Transverse colon (tissue), 4 donors: ENCODE data around the gene DCAF10. TPM values are rescaled to one million over a fixed set of nuclear protein-coding genes. Genes with fewer than 3 reads are reported as not detected.
A peak's percentile ranks its signal among the peaks of the same experiment; 100 is the strongest.

Experiments used
- DNase-seq: peaks from one replicate; pipeline ENCODE4 v3.0.0-alpha.2; 2019
- H3K27ac ChIP-seq, 4 donors: fragments of 200-600 bp; sonication (generic); 2 replicates each; pipeline ENCODE4 v1.5.1; 2016 to 2018; ENCODE audit warnings: inconsistent platforms in 4 of 4
- H3K27me3 ChIP-seq: fragments of 200-600 bp; sonication (generic); 2 replicates; pipeline ENCODE4 v1.5.1; 2017; ENCODE audit warnings: inconsistent platforms
- H3K36me3 ChIP-seq, 4 donors: fragments of 200-600 bp; sonication (generic); 2 replicates each; pipeline ENCODE4 v1.5.1; 2017 to 2019; ENCODE audit warnings: inconsistent platforms in 4 of 4
- H3K4me1 ChIP-seq, 4 donors: fragments of 200-600 bp; sonication (generic); 2 replicates each; pipeline ENCODE4 v1.5.1; 2017 to 2020; ENCODE audit warnings: inconsistent platforms in 4 of 4
- H3K4me3 ChIP-seq, 4 donors: fragments of 200-600 bp; sonication (generic); 1 replicate in 1 of 4; 2 replicates in 3 of 4; pipeline versions ENCODE4 v1.5.1 to v1.6.1; 2017 to 2019; ENCODE audit warnings: inconsistent platforms in 4 of 4
- H3K9me3 ChIP-seq, 2 donors: fragments of 200-600 bp; sonication (generic); 2 replicates each; pipeline ENCODE4 v1.5.1; 2017 to 2019; ENCODE audit warnings: inconsistent platforms in 2 of 2
- EP300 ChIP-seq: sonication (generic); formaldehyde crosslinking; IDR thresholded peaks from one replicate; pipeline ENCODE4 v1.6.1; 2017; ENCODE audit warnings: antibody characterized with exemption, low read depth
- POLR2A ChIP-seq: fragments of 450-650 bp; IDR thresholded peaks from one replicate; pipeline ENCODE4 v1.6.1; 2016; ENCODE audit warnings: antibody characterized with exemption, mild to moderate bottlenecking, moderate library complexity
- POLR2AphosphoS5 ChIP-seq, 3 donors: sonication (generic); formaldehyde crosslinking; IDR thresholded peaks; one replicate each; pipeline ENCODE4 v1.6.1; 2016; ENCODE audit warnings: antibody characterized with exemption in 3 of 3
- WGBS, 2 donors: methylation state at CpG; one replicate each; pipeline ENCODE4 v1.1.5; 2018; ENCODE audit warnings: low coverage in 1 of 2; 5-methylcytosine and 5-hydroxymethylcytosine counted together
- in situ Hi-C, 4 donors: fragments of 200-750 bp; cut with MboI; loops; one replicate each; pipeline versions ENCODE4 v1.15.0 to v1.15.1; 2017; ENCODE audit warnings: low sequenced_read_pairs in 3 of 4, low pct_ligation_motif_present in 1 of 4, low pct_unique_long_range_greater_than_20kb in 1 of 4
- intact Hi-C: fragments of 100-400 bp; cut with DNase I; formaldehyde crosslinking; loops from one replicate; pipeline ENCODE4 v1.15.1; 2023; ENCODE audit warnings: low total_unique reads
- total RNA-seq, 4 donors: library from RNA; depleted of rRNA; stranded (reverse); fragments of >200 nt; gene quantifications; one replicate each; pipeline ENCODE4 v1.1.0, GENCODE V29; 2016
- TF ChIP-seq, protein P1 (sequence below), 5 experiments: fragments of 200-600 bp in 3 of 5; fragments of 450-650 bp in 2 of 5; sonication (generic) in 3 of 5; IDR thresholded peaks; 1 replicate in 2 of 5; 2 replicates in 3 of 5; pipeline ENCODE4 v1.5.1; 2016 to 2017; ENCODE audit warnings: antibody characterized with exemption in 5 of 5, inconsistent platforms in 3 of 5, mild to moderate bottlenecking in 2 of 5, moderate library complexity in 1 of 5

Gene DCAF10
- total RNA-seq, 4 donors from 2014 or later, result 12.0 to 493 (median 34.2) TPM

DNA sequence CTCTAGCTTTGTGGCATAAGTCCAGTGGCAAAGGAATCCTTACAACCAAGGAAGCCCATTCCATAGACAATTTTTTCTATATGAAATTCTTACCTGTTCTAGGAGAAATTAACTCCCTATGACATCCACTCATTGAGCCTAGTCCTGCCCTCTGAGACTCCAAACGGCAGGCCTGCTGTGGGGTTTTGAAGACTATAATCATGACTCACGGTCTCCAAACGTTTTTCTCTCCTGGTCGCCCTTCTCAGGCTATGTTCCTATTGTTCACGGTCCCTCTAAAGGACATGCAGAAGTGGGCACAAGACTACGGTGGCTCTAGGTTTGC lies 16.3 kb upstream of the DCAF10 start:
- Histone ChIP-seq H3K4me1 (peaks cover 11 to 23% (median 15%) of the 10 kb centered on the region in 4 donors), H3K36me3 (peaks cover 0 to 31% (median 6%) of the 10 kb centered on the region in 4 donors), H3K27me3 (no peaks in the 10 kb centered on the region), H3K4me3 (peak overlapping the region; percentile 68 to 93 (median 88)), H3K9me3 (no peaks in the 10 kb centered on the region), H3K27ac (peak overlapping the region; percentile 84 to 93 (median 89))
- WGBS, 2 donors, result 1 to 6% methylated on average over 3 to 6 of the region's 6 CpGs
- in situ Hi-C loops (loop anchor here in 2 of 4 donors (25.0 kb wide), 3 partner anchors 103 to 322 kb away; partner anchors contain the start of genes FBXO10 (in 1 of the 2), TOMM5 (in 1 of the 2) and ZBTB5 (in 1 of the 2)), intact Hi-C loops (no loop called here)
- TF ChIP-seq EP300, result no peak
- no peak for TF ChIP-seq POLR2A
- no peak for TF ChIP-seq POLR2AphosphoS5 (IDR thresholded peaks at IDR 0.05)
- TF ChIP-seq, protein P1, sequence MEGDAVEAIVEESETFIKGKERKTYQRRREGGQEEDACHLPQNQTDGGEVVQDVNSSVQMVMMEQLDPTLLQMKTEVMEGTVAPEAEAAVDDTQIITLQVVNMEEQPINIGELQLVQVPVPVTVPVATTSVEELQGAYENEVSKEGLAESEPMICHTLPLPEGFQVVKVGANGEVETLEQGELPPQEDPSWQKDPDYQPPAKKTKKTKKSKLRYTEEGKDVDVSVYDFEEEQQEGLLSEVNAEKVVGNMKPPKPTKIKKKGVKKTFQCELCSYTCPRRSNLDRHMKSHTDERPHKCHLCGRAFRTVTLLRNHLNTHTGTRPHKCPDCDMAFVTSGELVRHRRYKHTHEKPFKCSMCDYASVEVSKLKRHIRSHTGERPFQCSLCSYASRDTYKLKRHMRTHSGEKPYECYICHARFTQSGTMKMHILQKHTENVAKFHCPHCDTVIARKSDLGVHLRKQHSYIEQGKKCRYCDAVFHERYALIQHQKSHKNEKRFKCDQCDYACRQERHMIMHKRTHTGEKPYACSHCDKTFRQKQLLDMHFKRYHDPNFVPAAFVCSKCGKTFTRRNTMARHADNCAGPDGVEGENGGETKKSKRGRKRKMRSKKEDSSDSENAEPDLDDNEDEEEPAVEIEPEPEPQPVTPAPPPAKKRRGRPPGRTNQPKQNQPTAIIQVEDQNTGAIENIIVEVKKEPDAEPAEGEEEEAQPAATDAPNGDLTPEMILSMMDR (IDR thresholded peaks at IDR 0.05), result no peak
- no peak for DNase-seq

DNA sequence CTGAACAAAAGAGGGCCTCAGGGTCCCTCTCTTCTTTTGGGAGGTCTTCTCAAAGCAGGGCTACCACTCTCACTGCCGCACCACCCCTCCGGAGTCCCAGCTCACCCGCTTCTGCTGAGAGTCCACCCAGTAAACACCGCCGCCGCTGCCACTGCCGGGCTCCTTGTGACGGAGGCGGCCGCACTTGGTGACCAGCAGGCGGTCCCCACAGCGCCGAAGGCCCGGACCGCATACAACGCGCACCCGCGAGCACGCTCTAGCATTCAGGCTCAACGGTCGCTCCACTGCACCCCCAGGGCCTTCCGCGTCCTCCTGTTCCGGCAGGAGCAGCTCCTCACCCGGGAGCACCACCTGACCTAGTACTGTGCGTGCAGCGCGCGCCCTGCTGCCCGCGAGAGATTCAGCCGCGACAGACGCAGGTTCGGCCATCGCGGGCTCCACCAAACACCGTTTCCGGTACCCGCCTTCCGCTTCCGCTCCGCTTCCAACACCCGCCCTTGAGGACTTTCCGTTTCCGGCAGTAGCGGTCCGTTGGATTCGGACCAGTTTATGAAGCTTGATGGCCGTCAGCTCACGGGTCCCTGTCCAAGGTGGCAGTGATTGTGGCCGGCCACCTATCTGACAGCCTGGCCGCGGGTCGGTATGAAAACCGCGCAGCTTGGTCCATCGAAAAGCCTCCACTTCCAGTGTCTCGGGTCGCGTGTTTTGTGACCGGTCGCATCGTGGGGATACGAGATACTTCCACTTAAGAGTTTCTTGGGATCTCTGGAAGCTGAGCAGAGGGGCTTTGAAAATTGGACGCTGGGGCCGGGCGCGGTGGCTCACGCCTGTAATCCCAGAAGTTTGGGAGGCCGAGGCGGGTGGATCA lies 15.7 kb upstream of the DCAF10 start, which contains the start of gene EXOSC3:
Gene EXOSC3, minus strand, starts transcription at position 449 of the 868 bp plus-strand sequence. Its CDS starts 20 bp downstream, at position 429.
- H3K4me3 ChIP-seq, result peak within 1 kb of the TSS; percentile 68 to 93 (median 88)
- TF ChIP-seq POLR2AphosphoS5 (IDR thresholded peaks at IDR 0.05) (peak; percentile 77 to 89 (median 82)), EP300 (no peak), POLR2A (peak; percentile 75)
- TF ChIP-seq, protein P1 (IDR thresholded peaks at IDR 0.05), result peak in 3 of 5 experiments; percentile 10 to 33 (median 31)
- DNase-seq, result peak; percentile 91
- peak within 1 kb of the TSS; percentile 84 to 93 (median 89) for H3K27ac ChIP-seq
- intact Hi-C loops, result no loop called here
- H3K9me3 ChIP-seq, result no peaks in the 10 kb centered on the region
- H3K36me3 ChIP-seq, result peaks cover 0 to 31% (median 6%) of the 10 kb centered on the region in 4 donors
- peaks cover 11 to 23% (median 15%) of the 10 kb centered on the region in 4 donors for H3K4me1 ChIP-seq
- in situ Hi-C loops, result loop anchor here in 2 of 4 donors (25.0 kb wide), 3 partner anchors 102 to 323 kb away; partner anchors contain the start of genes FBXO10 (in 1 of the 2), TOMM5 (in 1 of the 2) and ZBTB5 (in 1 of the 2)
- no peaks in the 10 kb centered on the region for H3K27me3 ChIP-seq
- 1% methylated on average over 54 of the region's 73 CpGs; no CpG with 5 or more reads in 1 of the 2 donors for WGBS, 2 donors

DNA sequence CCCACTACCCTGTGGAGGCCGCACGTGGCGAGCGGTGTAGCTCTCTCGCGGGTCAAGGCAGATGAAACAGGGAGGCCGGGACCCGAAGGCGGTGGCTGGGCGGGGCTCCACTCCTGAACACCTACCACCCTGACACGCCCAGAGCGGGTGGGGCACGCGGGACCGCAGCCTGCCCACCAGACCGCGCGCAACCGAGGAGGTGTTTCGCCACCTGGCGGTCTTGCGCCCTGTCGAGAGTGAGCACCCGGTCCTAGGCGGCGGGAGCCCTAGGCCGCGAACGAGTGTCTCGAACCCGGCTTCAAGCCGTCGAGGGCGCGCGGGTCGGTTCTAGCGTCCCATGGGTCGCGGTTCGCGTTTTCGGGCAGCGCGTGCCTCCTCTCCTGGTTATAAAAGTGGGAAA lies 13.5 kb upstream of the DCAF10 start:
- H3K27ac ChIP-seq, result no peak overlapping the region
- DNase-seq, result no peak
- H3K9me3 ChIP-seq, result no peaks in the 10 kb centered on the region
- H3K36me3 ChIP-seq, result peaks cover 0 to 12% (median 3%) of the 10 kb centered on the region in 4 donors
- WGBS, 2 donors, result 80 to 81% methylated on average over 22 to 45 of the region's 45 CpGs
- TF ChIP-seq, protein P1 (IDR thresholded peaks at IDR 0.05), result no peak
- no peak for TF ChIP-seq EP300
- no peak for TF ChIP-seq POLR2A
- TF ChIP-seq POLR2AphosphoS5 (IDR thresholded peaks at IDR 0.05), result no peak
- peaks cover 11 to 23% (median 15%) of the 10 kb centered on the region in 4 donors for H3K4me1 ChIP-seq
- no peak overlapping the region for H3K4me3 ChIP-seq
- in situ Hi-C loops (loop anchor here in 2 of 4 donors (25.0 kb wide), 3 partner anchors 100 to 325 kb away; partner anchors contain the start of genes FBXO10 (in 1 of the 2), TOMM5 (in 1 of the 2) and ZBTB5 (in 1 of the 2)), intact Hi-C loops (no loop called here)
- no peaks in the 10 kb centered on the region for H3K27me3 ChIP-seq

DNA sequence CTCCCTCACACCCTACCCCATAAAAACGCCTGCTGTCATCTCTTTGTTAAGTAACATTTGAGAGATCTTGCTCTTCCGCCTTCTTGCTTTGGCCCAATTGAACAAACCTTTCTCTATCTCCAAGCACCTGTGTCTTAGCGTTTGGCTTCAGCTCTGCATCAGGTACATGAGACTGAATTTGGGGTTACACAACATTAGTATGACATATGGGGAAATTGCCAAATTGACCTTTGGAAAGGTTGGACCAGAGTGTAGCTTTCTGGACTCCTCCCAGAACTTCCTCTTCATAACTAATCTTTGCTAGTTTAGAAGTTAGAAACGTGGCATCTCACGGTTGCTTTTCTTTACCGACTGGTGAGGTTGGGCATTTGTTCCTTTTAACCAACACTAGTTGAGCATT lies 12.3 kb upstream of the DCAF10 start:
- no peak overlapping the region for H3K27ac ChIP-seq
- no peak overlapping the region for H3K4me3 ChIP-seq
- peaks cover 10 to 15% (median 14%) of the 10 kb centered on the region in 4 donors for H3K4me1 ChIP-seq
- no peak for DNase-seq
- TF ChIP-seq EP300 (no peak), POLR2AphosphoS5 (IDR thresholded peaks at IDR 0.05) (no peak), POLR2A (no peak)
- TF ChIP-seq, protein P1 (IDR thresholded peaks at IDR 0.05), result no peak
- peaks cover 0 to under 1% (median 0%) of the 10 kb centered on the region in 4 donors for H3K36me3 ChIP-seq
- in situ Hi-C loops (loop anchor here in 2 of 4 donors (25.0 kb wide), 3 partner anchors 99 to 326 kb away; partner anchors contain the start of genes FBXO10 (in 1 of the 2), TOMM5 (in 1 of the 2) and ZBTB5 (in 1 of the 2)), intact Hi-C loops (no loop called here)
- 79 to 83% methylated on average over 6 of the region's 6 CpGs for WGBS, 2 donors
- no peaks in the 10 kb centered on the region for H3K27me3 ChIP-seq
- H3K9me3 ChIP-seq, result no peaks in the 10 kb centered on the region
